ENCODE data around the gene SLC24A1. TPM values are rescaled to one million over a fixed set of nuclear protein-coding genes. Genes with fewer than 3 reads are reported as not detected.

The SLC24A1 gene
- polyA plus RNA-seq, 4 donors: 2.5 to 15.2 (median 4.9) TPM

DNA sequence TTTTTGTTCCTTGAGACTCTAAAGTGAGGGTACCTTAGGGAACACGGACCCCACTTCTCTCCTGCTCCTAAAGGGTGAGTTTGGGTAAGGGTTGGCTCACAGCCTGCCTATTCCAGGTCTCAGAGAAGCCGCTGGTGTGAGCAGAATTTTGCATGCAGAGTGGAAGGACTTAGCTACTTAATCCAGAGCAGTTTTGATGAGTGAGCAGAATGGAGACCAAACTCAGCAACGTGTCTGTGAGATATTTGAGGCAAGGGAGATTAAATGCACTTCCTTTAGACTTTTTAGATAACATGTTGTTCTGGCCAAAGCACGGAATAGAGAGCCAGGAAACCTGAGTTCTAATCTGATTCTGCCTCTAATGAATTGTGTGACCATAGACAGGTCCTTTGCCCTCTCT, 5.1 kb downstream of the SLC24A1 start:
- FAIRE-seq (no peak), DNase-seq (no peak)
- no peaks in the 10 kb centered on the region for H3K9me3 ChIP-seq (ENCODE audit: control insufficient read depth in 2 of 2, insufficient read depth in 1 of 2, low read depth in 1 of 2, low read length in 1 of 2)
- H3K4me1 ChIP-seq (ENCODE audit: control insufficient read depth in 3 of 3, insufficient read depth in 2 of 3, low read depth in 1 of 3, low read length in 2 of 3): no peaks in the 10 kb centered on the region
- peaks cover 0 to 17% (median 4%) of the 10 kb centered on the region in 3 donors for H3K36me3 ChIP-seq (ENCODE audit: control insufficient read depth in 3 of 3, insufficient read depth in 2 of 3, low read depth in 1 of 3, low read length in 3 of 3)
- H3K27ac ChIP-seq (ENCODE audit: low read depth in 1 of 3, low read length in 2 of 3): no peak overlapping the region
- no peaks in the 10 kb centered on the region for H3K27me3 ChIP-seq (ENCODE audit: control insufficient read depth in 3 of 3, insufficient read depth in 3 of 3, low read length in 3 of 3)
- WGBS, 3 donors: 62 to 69% (median 66%) methylated on average over 4 of the region's 4 CpGs
- H3K4me3 ChIP-seq (ENCODE audit: low read depth in 1 of 3, low read length in 3 of 3): no peak overlapping the region

DNA sequence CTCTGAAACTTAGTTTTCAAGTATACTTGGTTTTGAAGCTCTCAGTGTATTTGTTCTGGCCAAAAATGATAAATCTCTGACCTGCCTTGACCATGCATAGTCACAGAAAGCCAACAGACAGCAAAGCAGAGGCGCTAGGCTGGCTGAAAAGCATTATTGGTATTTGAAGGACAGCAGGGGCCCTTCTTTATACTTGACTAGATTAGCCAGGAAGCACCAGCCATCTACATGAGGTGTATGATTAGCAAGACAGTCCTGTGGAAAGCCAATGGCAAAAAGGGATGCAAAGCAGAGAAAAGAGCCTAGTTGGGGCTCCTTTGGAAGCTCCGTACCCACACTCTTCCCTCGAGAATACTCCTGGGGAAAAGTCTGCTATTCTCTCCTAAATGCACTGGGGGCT, 7.8 kb downstream of the SLC24A1 start:
- H3K4me3 ChIP-seq (ENCODE audit: low read depth in 1 of 3, low read length in 3 of 3): no peak overlapping the region
- H3K9me3 ChIP-seq (ENCODE audit: control insufficient read depth in 2 of 2, insufficient read depth in 1 of 2, low read depth in 1 of 2, low read length in 1 of 2): no peaks in the 10 kb centered on the region
- no peaks in the 10 kb centered on the region for H3K27me3 ChIP-seq (ENCODE audit: control insufficient read depth in 3 of 3, insufficient read depth in 3 of 3, low read length in 3 of 3)
- H3K4me1 ChIP-seq (ENCODE audit: control insufficient read depth in 3 of 3, insufficient read depth in 2 of 3, low read depth in 1 of 3, low read length in 2 of 3): no peaks in the 10 kb centered on the region
- DNase-seq (no peak), FAIRE-seq (no peak)
- 93 to 95% (median 94%) methylated on average over 3 of the region's 3 CpGs for WGBS, 3 donors
- peaks cover 0 to 13% (median under 1%) of the 10 kb centered on the region in 3 donors for H3K36me3 ChIP-seq (ENCODE audit: control insufficient read depth in 3 of 3, insufficient read depth in 2 of 3, low read depth in 1 of 3, low read length in 3 of 3)
- no peak overlapping the region for H3K27ac ChIP-seq (ENCODE audit: low read depth in 1 of 3, low read length in 2 of 3)

DNA sequence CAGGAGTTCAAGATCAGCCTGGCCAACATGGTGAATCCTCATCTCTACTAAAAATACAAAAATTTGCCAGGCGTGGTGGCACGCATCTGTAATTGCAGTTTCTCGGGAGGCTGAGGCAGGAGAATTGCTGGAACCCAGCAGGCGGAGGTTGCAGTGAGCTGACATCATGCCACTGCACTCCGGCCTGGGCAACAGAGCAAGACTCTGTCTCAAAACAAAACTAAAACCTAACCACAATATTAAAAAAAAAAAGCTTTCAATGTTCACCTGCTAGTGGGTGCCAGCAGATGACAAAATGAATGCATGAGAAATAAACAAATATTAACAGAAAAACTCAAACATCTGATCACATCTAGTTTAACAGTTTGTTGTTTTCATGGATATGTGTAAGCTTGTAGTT, 9.0 kb downstream of the SLC24A1 start:
- Histone ChIP-seq H3K4me1 (ENCODE audit: control insufficient read depth in 3 of 3, insufficient read depth in 2 of 3, low read depth in 1 of 3, low read length in 2 of 3) (no peaks in the 10 kb centered on the region), H3K27ac (ENCODE audit: low read depth in 1 of 3, low read length in 2 of 3) (no peak overlapping the region), H3K4me3 (ENCODE audit: low read depth in 1 of 3, low read length in 3 of 3) (no peak overlapping the region), H3K36me3 (ENCODE audit: control insufficient read depth in 3 of 3, insufficient read depth in 2 of 3, low read depth in 1 of 3, low read length in 3 of 3) (peaks cover 0 to 2% (median 0%) of the 10 kb centered on the region in 3 donors), H3K27me3 (ENCODE audit: control insufficient read depth in 3 of 3, insufficient read depth in 3 of 3, low read length in 3 of 3) (no peaks in the 10 kb centered on the region), H3K9me3 (ENCODE audit: control insufficient read depth in 2 of 2, insufficient read depth in 1 of 2, low read depth in 1 of 2, low read length in 1 of 2) (no peaks in the 10 kb centered on the region)
- WGBS, 3 donors: 79 to 90% (median 83%) methylated on average over 5 of the region's 5 CpGs
- FAIRE-seq: no peak
- no peak for DNase-seq

DNA sequence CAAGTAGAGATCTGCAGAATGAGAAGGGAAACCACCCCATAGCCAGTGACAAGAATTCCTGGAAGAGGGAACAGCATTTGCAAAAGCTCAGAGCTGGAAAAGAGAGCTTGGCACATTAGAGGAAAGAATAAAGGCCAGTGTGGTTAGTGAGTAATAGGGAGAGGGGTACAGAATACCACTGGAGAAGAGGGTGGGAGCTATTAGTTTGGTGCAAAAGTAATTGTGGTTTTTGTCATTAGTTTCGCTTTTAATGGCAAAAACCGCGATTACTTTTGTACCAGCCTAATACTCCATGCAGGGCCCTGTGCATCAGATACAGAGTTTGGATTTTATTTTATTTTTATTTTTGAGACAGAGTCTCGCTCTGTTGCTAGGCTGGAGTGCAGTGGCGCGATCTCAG, 9.8 kb downstream of the SLC24A1 start:
- WGBS, 3 donors: 66 to 94% (median 84%) methylated on average over 6 of the region's 6 CpGs
- Histone ChIP-seq H3K9me3 (ENCODE audit: control insufficient read depth in 2 of 2, insufficient read depth in 1 of 2, low read depth in 1 of 2, low read length in 1 of 2) (no peaks in the 10 kb centered on the region), H3K4me3 (ENCODE audit: low read depth in 1 of 3, low read length in 3 of 3) (no peak overlapping the region), H3K27me3 (ENCODE audit: control insufficient read depth in 3 of 3, insufficient read depth in 3 of 3, low read length in 3 of 3) (no peaks in the 10 kb centered on the region), H3K36me3 (ENCODE audit: control insufficient read depth in 3 of 3, insufficient read depth in 2 of 3, low read depth in 1 of 3, low read length in 3 of 3) (no peaks in the 10 kb centered on the region), H3K27ac (ENCODE audit: low read depth in 1 of 3, low read length in 2 of 3) (no peak overlapping the region), H3K4me1 (ENCODE audit: control insufficient read depth in 3 of 3, insufficient read depth in 2 of 3, low read depth in 1 of 3, low read length in 2 of 3) (no peaks in the 10 kb centered on the region)
- DNase-seq (no peak), FAIRE-seq (no peak)

DNA sequence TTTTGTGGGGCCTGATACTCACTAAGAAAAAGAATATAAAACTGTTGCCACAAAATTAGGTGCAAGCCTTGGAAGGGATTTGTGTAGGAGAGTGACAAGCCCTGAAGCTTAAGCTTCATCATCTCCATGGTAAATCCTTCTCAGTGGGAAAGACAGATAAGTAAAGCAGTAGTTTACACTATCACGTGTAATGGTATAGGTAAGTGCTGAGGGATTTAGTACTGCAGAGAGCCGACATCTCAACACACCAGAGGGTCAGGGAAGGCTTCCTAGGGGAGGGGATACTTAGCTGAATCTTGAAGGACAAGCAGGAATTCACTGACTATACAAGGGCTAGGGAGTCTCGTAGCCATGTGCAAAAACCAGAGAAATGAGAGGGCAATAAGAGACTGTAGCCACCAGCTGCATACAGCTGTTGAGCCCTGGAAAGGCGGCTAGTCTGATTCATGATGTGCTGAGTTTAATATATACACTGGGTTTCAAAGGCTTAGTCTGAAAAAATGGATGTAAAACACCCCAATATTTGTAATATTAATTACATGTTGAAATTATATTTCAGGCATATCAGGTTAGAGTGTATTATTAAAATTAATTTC, 11.1 kb downstream of the SLC24A1 start:
- 70 to 86% (median 76%) methylated on average over 4 of the region's 4 CpGs for WGBS, 3 donors
- H3K4me1 ChIP-seq (ENCODE audit: control insufficient read depth in 3 of 3, insufficient read depth in 2 of 3, low read depth in 1 of 3, low read length in 2 of 3): no peaks in the 10 kb centered on the region
- DNase-seq: no peak
- no peak for FAIRE-seq
- no peak overlapping the region for H3K27ac ChIP-seq (ENCODE audit: low read depth in 1 of 3, low read length in 2 of 3)
- no peaks in the 10 kb centered on the region for H3K27me3 ChIP-seq (ENCODE audit: control insufficient read depth in 3 of 3, insufficient read depth in 3 of 3, low read length in 3 of 3)
- no peaks in the 10 kb centered on the region for H3K9me3 ChIP-seq (ENCODE audit: control insufficient read depth in 2 of 2, insufficient read depth in 1 of 2, low read depth in 1 of 2, low read length in 1 of 2)
- no peak overlapping the region for H3K4me3 ChIP-seq (ENCODE audit: low read depth in 1 of 3, low read length in 3 of 3)
- no peaks in the 10 kb centered on the region for H3K36me3 ChIP-seq (ENCODE audit: control insufficient read depth in 3 of 3, insufficient read depth in 2 of 3, low read depth in 1 of 3, low read length in 3 of 3)

DNA sequence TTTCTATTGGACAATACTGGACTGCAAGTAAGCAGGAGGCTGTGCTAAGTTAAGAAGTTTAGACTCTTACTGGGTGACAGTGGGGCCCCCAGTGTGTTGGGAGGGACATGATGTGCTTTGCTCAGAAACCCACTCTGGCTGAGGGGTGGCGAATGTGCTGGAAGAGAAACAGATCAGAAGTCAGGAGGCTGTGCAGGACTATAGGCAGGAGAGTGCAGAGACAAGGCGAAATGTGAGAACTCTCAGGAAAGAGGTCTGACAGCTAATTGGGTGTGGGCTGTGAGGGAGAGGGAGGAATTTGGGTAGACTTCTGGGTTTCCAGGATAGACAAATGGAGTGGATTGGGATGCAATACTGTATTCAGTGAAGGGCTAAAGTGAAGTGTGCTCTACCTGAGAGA, 12.0 kb downstream of the SLC24A1 start:
- Histone ChIP-seq H3K27ac (ENCODE audit: low read depth in 1 of 3, low read length in 2 of 3) (no peak overlapping the region), H3K9me3 (ENCODE audit: control insufficient read depth in 2 of 2, insufficient read depth in 1 of 2, low read depth in 1 of 2, low read length in 1 of 2) (no peaks in the 10 kb centered on the region), H3K36me3 (ENCODE audit: control insufficient read depth in 3 of 3, insufficient read depth in 2 of 3, low read depth in 1 of 3, low read length in 3 of 3) (no peaks in the 10 kb centered on the region), H3K4me3 (ENCODE audit: low read depth in 1 of 3, low read length in 3 of 3) (no peak overlapping the region), H3K27me3 (ENCODE audit: control insufficient read depth in 3 of 3, insufficient read depth in 3 of 3, low read length in 3 of 3) (no peaks in the 10 kb centered on the region), H3K4me1 (ENCODE audit: control insufficient read depth in 3 of 3, insufficient read depth in 2 of 3, low read depth in 1 of 3, low read length in 2 of 3) (peaks cover 0 to 1% (median 0%) of the 10 kb centered on the region in 3 donors)
- no peak for DNase-seq
- 82 to 95% (median 93%) methylated on average over 2 of the region's 2 CpGs for WGBS, 3 donors
- FAIRE-seq: no peak

DNA sequence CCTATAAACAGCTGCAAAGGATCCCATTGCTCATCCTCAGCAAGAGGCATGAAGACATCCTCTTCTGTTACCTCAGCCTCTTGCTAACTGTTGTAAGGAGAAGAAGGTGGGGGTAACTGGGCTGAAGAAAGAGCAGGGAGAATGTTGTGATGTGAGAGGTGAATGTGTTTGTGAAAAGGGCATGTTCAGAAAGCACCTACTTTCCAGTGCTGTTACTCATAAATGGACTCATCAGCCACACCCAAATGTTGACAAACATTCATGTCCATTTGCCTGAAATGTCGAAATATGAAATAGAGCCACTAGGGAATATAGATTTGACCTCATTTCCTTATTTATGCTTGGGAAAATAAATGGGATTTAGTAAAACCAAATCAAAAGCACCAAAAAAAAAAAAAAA, 12.6 kb downstream of the SLC24A1 start:
- Histone ChIP-seq H3K27me3 (ENCODE audit: control insufficient read depth in 3 of 3, insufficient read depth in 3 of 3, low read length in 3 of 3) (no peaks in the 10 kb centered on the region), H3K4me1 (ENCODE audit: control insufficient read depth in 3 of 3, insufficient read depth in 2 of 3, low read depth in 1 of 3, low read length in 2 of 3) (peaks cover 0 to 2% (median 0%) of the 10 kb centered on the region in 3 donors), H3K27ac (ENCODE audit: low read depth in 1 of 3, low read length in 2 of 3) (no peak overlapping the region), H3K9me3 (ENCODE audit: control insufficient read depth in 2 of 2, insufficient read depth in 1 of 2, low read depth in 1 of 2, low read length in 1 of 2) (no peaks in the 10 kb centered on the region), H3K4me3 (ENCODE audit: low read depth in 1 of 3, low read length in 3 of 3) (no peak overlapping the region), H3K36me3 (ENCODE audit: control insufficient read depth in 3 of 3, insufficient read depth in 2 of 3, low read depth in 1 of 3, low read length in 3 of 3) (no peaks in the 10 kb centered on the region)
- FAIRE-seq (no peak), DNase-seq (no peak)
- 77 to 92% (median 90%) methylated on average over 1 of the region's 1 CpG for WGBS, 3 donors

DNA sequence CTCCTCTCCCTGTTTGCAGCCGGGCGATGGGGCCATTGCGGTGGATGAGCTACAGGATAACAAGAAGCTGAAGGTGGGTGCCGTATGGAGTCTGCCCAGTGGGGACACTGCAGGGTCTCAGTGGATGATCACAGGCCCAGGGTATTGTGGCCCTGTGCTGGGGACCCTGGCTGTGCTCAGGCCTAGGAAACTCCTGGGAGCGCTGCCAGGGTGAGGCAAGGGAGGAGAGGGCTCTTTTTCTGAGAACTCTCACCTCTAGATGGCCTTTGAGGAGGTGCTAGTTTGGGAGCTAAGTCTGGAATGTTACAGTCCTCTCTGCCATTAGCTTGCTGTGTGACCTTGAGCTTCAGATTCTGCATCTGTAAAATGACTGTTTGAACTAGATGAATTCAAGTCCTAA, 16.4 kb downstream of the SLC24A1 start:
- Histone ChIP-seq H3K4me1 (ENCODE audit: control insufficient read depth in 3 of 3, insufficient read depth in 2 of 3, low read depth in 1 of 3, low read length in 2 of 3) (peaks cover 0 to 2% (median 0%) of the 10 kb centered on the region in 3 donors), H3K36me3 (ENCODE audit: control insufficient read depth in 3 of 3, insufficient read depth in 2 of 3, low read depth in 1 of 3, low read length in 3 of 3) (peaks cover 0 to 9% (median 0%) of the 10 kb centered on the region in 3 donors), H3K9me3 (ENCODE audit: control insufficient read depth in 2 of 2, insufficient read depth in 1 of 2, low read depth in 1 of 2, low read length in 1 of 2) (no peaks in the 10 kb centered on the region), H3K27me3 (ENCODE audit: control insufficient read depth in 3 of 3, insufficient read depth in 3 of 3, low read length in 3 of 3) (no peaks in the 10 kb centered on the region), H3K27ac (ENCODE audit: low read depth in 1 of 3, low read length in 2 of 3) (no peak overlapping the region), H3K4me3 (ENCODE audit: low read depth in 1 of 3, low read length in 3 of 3) (no peak overlapping the region)
- DNase-seq: no peak
- FAIRE-seq: no peak
- WGBS, 3 donors: 86 to 94% (median 91%) methylated on average over 5 of the region's 5 CpGs

DNA sequence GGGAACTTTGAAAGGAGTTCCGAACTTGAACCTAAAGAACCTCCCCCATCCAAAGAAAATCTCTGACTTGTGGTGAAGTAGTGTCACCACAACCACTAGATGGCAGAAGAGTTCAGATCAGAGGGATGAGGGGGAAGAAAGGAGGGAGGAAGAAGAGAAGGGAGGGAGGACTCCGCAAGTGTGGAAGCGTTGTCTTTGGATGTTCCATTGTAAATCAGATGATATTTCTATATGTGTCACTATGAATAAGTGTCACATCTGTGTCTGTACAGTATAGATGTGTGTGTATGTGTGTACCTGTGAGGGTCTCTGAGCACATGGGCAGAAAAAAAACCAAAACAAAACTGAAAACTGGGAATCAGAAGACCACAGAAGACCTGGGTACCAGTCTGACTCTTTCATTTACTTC, 16.9 kb downstream of the SLC24A1 start:
- no peak overlapping the region for H3K4me3 ChIP-seq (ENCODE audit: low read depth in 1 of 3, low read length in 3 of 3)
- no peaks in the 10 kb centered on the region for H3K27me3 ChIP-seq (ENCODE audit: control insufficient read depth in 3 of 3, insufficient read depth in 3 of 3, low read length in 3 of 3)
- peaks cover 0 to 13% (median 0%) of the 10 kb centered on the region in 3 donors for H3K36me3 ChIP-seq (ENCODE audit: control insufficient read depth in 3 of 3, insufficient read depth in 2 of 3, low read depth in 1 of 3, low read length in 3 of 3)
- H3K27ac ChIP-seq (ENCODE audit: low read depth in 1 of 3, low read length in 2 of 3): no peak overlapping the region
- 3 to 13% (median 6%) methylated on average over 3 of the region's 3 CpGs for WGBS, 3 donors
- DNase-seq: peak; percentile 74 to 82
- FAIRE-seq: no peak
- peaks cover 0 to 2% (median 0%) of the 10 kb centered on the region in 3 donors for H3K4me1 ChIP-seq (ENCODE audit: control insufficient read depth in 3 of 3, insufficient read depth in 2 of 3, low read depth in 1 of 3, low read length in 2 of 3)
- no peaks in the 10 kb centered on the region for H3K9me3 ChIP-seq (ENCODE audit: control insufficient read depth in 2 of 2, insufficient read depth in 1 of 2, low read depth in 1 of 2, low read length in 1 of 2)

Measured in small intestine (tissue), 7 donors.